GM23338 (cell line): ENCODE data around the gene NHS. TPM values are rescaled to one million over a fixed set of nuclear protein-coding genes. Genes with fewer than 3 reads are reported as not detected.
A peak's percentile ranks its signal among the peaks of the same experiment; 100 is the strongest.

ENCODE experiments used
- ATAC-seq: fragments of 200-7000 bp; cut with Tn5 transposase; 3 replicates; pipeline ENCODE4 v1.9.1; 2020
- DNase-seq: peaks from one replicate; pipeline ENCODE4 v3.0.0-alpha.2; 2015; ENCODE audit warnings: low spot score
- H2AFZ ChIP-seq: fragments of 200-600 bp; sonication (generic); 2 replicates; pipeline ENCODE4 v1.8.0; 2016; ENCODE audit warnings: antibody characterized with exemption, mild to moderate bottlenecking, moderate library complexity
- H3F3A ChIP-seq: fragments of 200-600 bp; sonication (generic); replicated peaks from 2 replicates; pipeline ENCODE4 v1.8.0; 2017; ENCODE audit warnings: antibody characterized with exemption, mixed run types, low read depth
- H3K27ac ChIP-seq: fragments of 200-600 bp; sonication (generic); 2 replicates; pipeline ENCODE4 v1.6.1; 2016; ENCODE audit warnings: low read depth
- H3K27me3 ChIP-seq: fragments of 200-600 bp; sonication (generic); 2 replicates; pipeline ENCODE4 v1.8.0; 2016; ENCODE audit warnings: mild to moderate bottlenecking, mixed run types, moderate library complexity; ENCODE audit not compliant: insufficient read depth
- H3K36me3 ChIP-seq: fragments of 200-600 bp; sonication (generic); 2 replicates; pipeline ENCODE4 v1.8.0; 2016; ENCODE audit warnings: mild to moderate bottlenecking; ENCODE audit not compliant: insufficient read depth
- H3K4me1 ChIP-seq: fragments of 200-600 bp; sonication (generic); 2 replicates; pipeline ENCODE4 v1.8.0; 2016; ENCODE audit warnings: mild to moderate bottlenecking, moderate library complexity; ENCODE audit not compliant: insufficient read depth
- H3K4me2 ChIP-seq: fragments of 200-600 bp; sonication (generic); 2 replicates; pipeline ENCODE4 v1.7.1; 2017; ENCODE audit warnings: mixed run types
- H3K4me3 ChIP-seq: fragments of 200-600 bp; sonication (generic); 2 replicates; pipeline ENCODE4 v1.6.1; 2016; ENCODE audit warnings: mixed run types
- H3K79me2 ChIP-seq: fragments of 200-600 bp; sonication (generic); replicated peaks from 2 replicates; pipeline ENCODE4 v1.8.0; 2017; ENCODE audit warnings: mild to moderate bottlenecking; ENCODE audit not compliant: insufficient read depth
- H3K9me2 ChIP-seq: fragments of 200-600 bp; sonication (generic); 2 replicates; pipeline ENCODE4 v1.8.0; 2017; ENCODE audit not compliant: insufficient read depth
- H4K20me1 ChIP-seq: fragments of 200-600 bp; sonication (generic); replicated peaks from 2 replicates; pipeline ENCODE4 v1.8.0; 2017; ENCODE audit warnings: mild to moderate bottlenecking; ENCODE audit not compliant: insufficient read depth
- H3K27ac Mint-ChIP-seq: 2 replicates; pipeline ENCODE4 v1.8.0; 2020; ENCODE audit warnings: inconsistent platforms, mild to moderate bottlenecking, moderate library complexity, mixed read lengths
- H3K27me3 Mint-ChIP-seq: 3 replicates; pipeline ENCODE4 v1.8.0; 2022; ENCODE audit warnings: low read depth, mild to moderate bottlenecking, moderate library complexity, mixed read lengths, inconsistent platforms; ENCODE audit not compliant: insufficient read depth, poor library complexity
- H3K36me3 Mint-ChIP-seq: 3 replicates; pipeline ENCODE4 v1.8.0; 2021; ENCODE audit warnings: low read depth, mild to moderate bottlenecking, inconsistent platforms, moderate library complexity, mixed read lengths
- H3K4me1 Mint-ChIP-seq: 3 replicates; pipeline ENCODE4 v1.8.0; 2020; ENCODE audit warnings: mild to moderate bottlenecking, inconsistent platforms, mixed read lengths
- H3K4me3 Mint-ChIP-seq: 3 replicates; pipeline ENCODE4 v1.8.0; 2021; ENCODE audit warnings: moderate library complexity, mild to moderate bottlenecking, inconsistent platforms, mixed read lengths
- H3K9me3 Mint-ChIP-seq: 3 replicates; pipeline ENCODE4 v1.8.0; 2020; ENCODE audit warnings: moderate library complexity, mild to moderate bottlenecking, inconsistent platforms, mixed read lengths
- CREB1 ChIP-seq: fragments of 250-450 bp; sonication (Bioruptor Pico); IDR thresholded peaks from 2 replicates; pipeline ENCODE4 v1.5.0; 2020; ENCODE audit warnings: low read depth, mild to moderate bottlenecking, moderate library complexity
- NANOG ChIP-seq: IDR thresholded peaks from 2 replicates; pipeline ENCODE4 v1.6.1; 2016; ENCODE audit warnings: antibody characterized with exemption, borderline replicate concordance
- POLR2AphosphoS5 ChIP-seq: IDR thresholded peaks from 2 replicates; pipeline ENCODE4 v1.6.1; 2016; ENCODE audit warnings: antibody characterized with exemption, low read depth
- ZNF114 ChIP-seq: fragments of 250-450 bp; sonication (Bioruptor Pico); IDR thresholded peaks from 2 replicates; pipeline ENCODE4 v1.5.0; 2020; ENCODE audit warnings: mild to moderate bottlenecking, moderate library complexity
- polyA plus RNA-seq: library from polyadenylated mRNA; unstranded; fragments of >200 nt; fragmentation: Nextera tagmentation; extraction: Ambion mirVana; gene quantifications from 2 replicates; pipeline ENCODE4 v1.2.1, GENCODE V29; 2016
- total RNA-seq: library from RNA; depleted of rRNA; stranded (reverse); fragments of >200 nt; shearing (Covaris generic); gene quantifications from 2 replicates; pipeline ENCODE4 v1.2.3, GENCODE V29; 2014
- TF ChIP-seq, protein P1 (sequence below): fragments of 250-450 bp; sonication (Bioruptor Pico); IDR thresholded peaks from 2 replicates; pipeline ENCODE4 v1.5.0; 2020; ENCODE audit warnings: mild to moderate bottlenecking, moderate library complexity
- TF ChIP-seq, protein P2 (sequence below): IDR thresholded peaks from 2 replicates; pipeline ENCODE4 v1.6.1; 2016; ENCODE audit warnings: antibody characterized with exemption

NHS gene
- total and polyA plus RNA-seq, 2 experiments from 2014 or later: 1.8 to 8.2 TPM

DNA sequence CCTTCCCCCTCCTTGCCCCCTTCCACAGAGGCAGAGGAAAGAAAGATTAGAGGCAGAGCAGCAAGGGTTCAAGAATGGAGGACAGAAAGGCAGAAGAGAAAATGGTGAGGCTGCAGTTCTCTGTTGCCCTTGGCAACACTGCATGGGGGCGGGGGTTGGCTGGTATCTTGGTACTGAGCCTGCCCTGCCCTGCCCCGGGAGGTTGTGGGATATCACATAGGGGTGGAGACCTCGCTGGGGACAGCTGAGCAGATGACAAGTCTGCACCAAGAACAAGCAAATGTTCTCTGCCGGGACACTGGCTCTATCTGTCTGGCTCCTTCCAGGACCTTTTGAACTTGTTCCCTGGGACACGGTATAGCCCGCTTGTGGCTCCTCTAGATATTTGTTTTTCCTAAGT, 39.8 kb downstream of the NHS start (continued):
- TF ChIP-seq, protein P1, sequence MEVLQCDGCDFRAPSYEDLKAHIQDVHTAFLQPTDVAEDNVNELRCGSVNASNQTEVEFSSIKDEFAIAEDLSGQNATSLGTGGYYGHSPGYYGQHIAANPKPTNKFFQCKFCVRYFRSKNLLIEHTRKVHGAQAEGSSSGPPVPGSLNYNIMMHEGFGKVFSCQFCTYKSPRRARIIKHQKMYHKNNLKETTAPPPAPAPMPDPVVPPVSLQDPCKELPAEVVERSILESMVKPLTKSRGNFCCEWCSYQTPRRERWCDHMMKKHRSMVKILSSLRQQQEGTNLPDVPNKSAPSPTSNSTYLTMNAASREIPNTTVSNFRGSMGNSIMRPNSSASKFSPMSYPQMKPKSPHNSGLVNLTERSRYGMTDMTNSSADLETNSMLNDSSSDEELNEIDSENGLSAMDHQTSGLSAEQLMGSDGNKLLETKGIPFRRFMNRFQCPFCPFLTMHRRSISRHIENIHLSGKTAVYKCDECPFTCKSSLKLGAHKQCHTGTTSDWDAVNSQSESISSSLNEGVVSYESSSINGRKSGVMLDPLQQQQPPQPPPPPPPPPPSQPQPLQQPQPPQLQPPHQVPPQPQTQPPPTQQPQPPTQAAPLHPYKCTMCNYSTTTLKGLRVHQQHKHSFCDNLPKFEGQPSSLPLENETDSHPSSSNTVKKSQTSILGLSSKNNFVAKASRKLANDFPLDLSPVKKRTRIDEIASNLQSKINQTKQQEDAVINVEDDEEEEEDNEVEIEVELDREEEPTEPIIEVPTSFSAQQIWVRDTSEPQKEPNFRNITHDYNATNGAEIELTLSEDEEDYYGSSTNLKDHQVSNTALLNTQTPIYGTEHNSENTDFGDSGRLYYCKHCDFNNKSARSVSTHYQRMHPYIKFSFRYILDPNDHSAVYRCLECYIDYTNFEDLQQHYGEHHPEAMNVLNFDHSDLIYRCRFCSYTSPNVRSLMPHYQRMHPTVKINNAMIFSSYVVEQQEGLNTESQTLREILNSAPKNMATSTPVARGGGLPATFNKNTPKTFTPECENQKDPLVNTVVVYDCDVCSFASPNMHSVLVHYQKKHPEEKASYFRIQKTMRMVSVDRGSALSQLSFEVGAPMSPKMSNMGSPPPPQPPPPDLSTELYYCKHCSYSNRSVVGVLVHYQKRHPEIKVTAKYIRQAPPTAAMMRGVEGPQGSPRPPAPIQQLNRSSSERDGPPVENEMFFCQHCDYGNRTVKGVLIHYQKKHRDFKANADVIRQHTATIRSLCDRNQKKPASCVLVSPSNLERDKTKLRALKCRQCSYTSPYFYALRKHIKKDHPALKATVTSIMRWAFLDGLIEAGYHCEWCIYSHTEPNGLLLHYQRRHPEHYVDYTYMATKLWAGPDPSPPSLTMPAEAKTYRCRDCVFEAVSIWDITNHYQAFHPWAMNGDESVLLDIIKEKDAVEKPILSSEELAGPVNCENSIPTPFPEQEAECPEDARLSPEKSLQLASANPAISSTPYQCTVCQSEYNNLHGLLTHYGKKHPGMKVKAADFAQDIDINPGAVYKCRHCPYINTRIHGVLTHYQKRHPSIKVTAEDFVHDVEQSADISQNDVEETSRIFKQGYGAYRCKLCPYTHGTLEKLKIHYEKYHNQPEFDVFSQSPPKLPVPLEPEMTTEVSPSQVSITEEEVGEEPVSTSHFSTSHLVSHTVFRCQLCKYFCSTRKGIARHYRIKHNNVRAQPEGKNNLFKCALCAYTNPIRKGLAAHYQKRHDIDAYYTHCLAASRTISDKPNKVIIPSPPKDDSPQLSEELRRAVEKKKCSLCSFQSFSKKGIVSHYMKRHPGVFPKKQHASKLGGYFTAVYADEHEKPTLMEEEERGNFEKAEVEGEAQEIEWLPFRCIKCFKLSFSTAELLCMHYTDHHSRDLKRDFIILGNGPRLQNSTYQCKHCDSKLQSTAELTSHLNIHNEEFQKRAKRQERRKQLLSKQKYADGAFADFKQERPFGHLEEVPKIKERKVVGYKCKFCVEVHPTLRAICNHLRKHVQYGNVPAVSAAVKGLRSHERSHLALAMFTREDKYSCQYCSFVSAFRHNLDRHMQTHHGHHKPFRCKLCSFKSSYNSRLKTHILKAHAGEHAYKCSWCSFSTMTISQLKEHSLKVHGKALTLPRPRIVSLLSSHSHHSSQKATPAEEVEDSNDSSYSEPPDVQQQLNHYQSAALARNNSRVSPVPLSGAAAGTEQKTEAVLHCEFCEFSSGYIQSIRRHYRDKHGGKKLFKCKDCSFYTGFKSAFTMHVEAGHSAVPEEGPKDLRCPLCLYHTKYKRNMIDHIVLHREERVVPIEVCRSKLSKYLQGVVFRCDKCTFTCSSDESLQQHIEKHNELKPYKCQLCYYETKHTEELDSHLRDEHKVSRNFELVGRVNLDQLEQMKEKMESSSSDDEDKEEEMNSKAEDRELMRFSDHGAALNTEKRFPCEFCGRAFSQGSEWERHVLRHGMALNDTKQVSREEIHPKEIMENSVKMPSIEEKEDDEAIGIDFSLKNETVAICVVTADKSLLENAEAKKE (CRISPR knock-in tag): no peak
- TF ChIP-seq CREB1 (no peak), ZNF114 (CRISPR knock-in tag) (no peak), POLR2AphosphoS5 (no peak)

DNA sequence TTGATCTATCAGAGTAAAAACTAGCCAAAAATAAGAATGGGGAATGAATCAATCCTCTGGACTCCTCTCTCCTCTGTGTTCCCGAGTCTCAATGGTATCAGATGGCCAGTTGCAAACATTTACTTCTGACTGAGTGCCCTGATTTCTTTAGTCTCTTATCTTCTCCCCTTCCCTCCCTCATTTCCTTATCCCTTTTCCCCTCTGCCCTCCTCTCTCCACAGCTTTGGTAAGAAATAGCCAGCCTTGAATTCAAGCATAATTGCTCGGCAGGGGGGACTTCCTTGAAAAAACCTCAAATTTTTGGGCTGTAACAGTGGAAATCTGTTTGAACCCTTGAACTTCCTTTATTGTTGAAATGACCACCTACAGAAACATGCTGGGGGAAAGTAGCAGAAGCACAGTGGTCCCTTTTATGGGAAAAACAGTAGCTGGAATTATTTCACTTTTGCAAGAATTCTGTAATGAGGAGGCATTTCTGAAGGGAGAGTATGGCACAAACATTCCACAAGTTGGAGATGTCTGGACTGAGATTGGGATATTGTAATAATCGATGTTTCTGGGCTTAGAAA, 40.3 kb downstream of the NHS start:
- Histone ChIP-seq H3K4me3 (peak overlapping the region; percentile 31), H3K27ac (peak overlapping the region; percentile 27; the same call in 1 of the 2 replicates), H3K4me1 (peaks cover 52% of the 10 kb centered on the region), H3K79me2 (no peaks in the 10 kb centered on the region; the same call in 1 of the 2 replicates), H3K27me3 (no peaks in the 10 kb centered on the region), H3K36me3 (no peaks in the 10 kb centered on the region), H2AFZ (no peak overlapping the region), H4K20me1 (no peaks in the 10 kb centered on the region), H3K9me2 (no peaks in the 10 kb centered on the region), H3F3A (no peaks in the 10 kb centered on the region), H3K4me2 (peak overlapping the region; percentile 67)
- DNase-seq (peak; percentile 35), ATAC-seq (peak; percentile 66)
- peak overlapping the region; percentile 45 for H3K4me3 Mint-ChIP-seq
- H3K27ac Mint-ChIP-seq: peak overlapping the region; percentile 64; the same call in 1 of the 2 replicates
- H3K36me3 Mint-ChIP-seq: no peaks in the 10 kb centered on the region
- no peaks in the 10 kb centered on the region for H3K27me3 Mint-ChIP-seq
- no peaks in the 10 kb centered on the region for H3K9me3 Mint-ChIP-seq
- TF ChIP-seq, protein P1 (CRISPR knock-in tag): no peak
- no peak for TF ChIP-seq NANOG
- TF ChIP-seq, protein P2, sequence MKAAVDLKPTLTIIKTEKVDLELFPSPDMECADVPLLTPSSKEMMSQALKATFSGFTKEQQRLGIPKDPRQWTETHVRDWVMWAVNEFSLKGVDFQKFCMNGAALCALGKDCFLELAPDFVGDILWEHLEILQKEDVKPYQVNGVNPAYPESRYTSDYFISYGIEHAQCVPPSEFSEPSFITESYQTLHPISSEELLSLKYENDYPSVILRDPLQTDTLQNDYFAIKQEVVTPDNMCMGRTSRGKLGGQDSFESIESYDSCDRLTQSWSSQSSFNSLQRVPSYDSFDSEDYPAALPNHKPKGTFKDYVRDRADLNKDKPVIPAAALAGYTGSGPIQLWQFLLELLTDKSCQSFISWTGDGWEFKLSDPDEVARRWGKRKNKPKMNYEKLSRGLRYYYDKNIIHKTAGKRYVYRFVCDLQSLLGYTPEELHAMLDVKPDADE: no peak
- H3K4me1 Mint-ChIP-seq: peaks cover 47% of the 10 kb centered on the region
